Measurements from ENCODE around the gene TRIP13. TPM values are rescaled to one million over a fixed set of nuclear protein-coding genes. Genes with fewer than 3 reads are reported as not detected.
"Not testable (repeated sequence)": the region's sequence is repeated elsewhere in the genome, so short reads cannot be mapped to it uniquely, and the experiment has no call there.

TRIP13 gene
- total and polyA plus RNA-seq, 2 experiments from 2014 or later, result 10.4 to 12.4 TPM

GRCh38 chr5:926417-927171, 33.9 kb downstream of the TRIP13 start:
- TF ChIP-seq CTCF (IDR thresholded peaks at IDR 0.05; ENCODE audit: low read depth, low read length), result peak; percentile 50
- DNase-seq (ENCODE audit: low read depth in 1 of 2, low spot score in 1 of 2), result peak; percentile 52 to 63
- H3K4me3 ChIP-seq, result peak overlapping the region; percentile 16

GRCh38 chr5:927172-928015, 34.7 kb downstream of the TRIP13 start:
- TF ChIP-seq CTCF (IDR thresholded peaks at IDR 0.05; ENCODE audit: low read depth, low read length), result no peak
- Histone ChIP-seq H3K4me1 (ENCODE audit: low read depth) (peaks cover 5% of the 10 kb centered on the region), H3K27me3 (peaks cover 60% of the 10 kb centered on the region), H3K27ac (no peak overlapping the region), H3K36me3 (no peaks in the 10 kb centered on the region), H3K4me3 (no peak overlapping the region), H3K9me3 (ENCODE audit: low read depth) (no peaks in the 10 kb centered on the region)
- DNase-seq (ENCODE audit: low read depth in 1 of 2, low spot score in 1 of 2), result no peak

More at GRCh38 chr5:926417-927171, 33.9 kb downstream of the TRIP13 start:
- Histone ChIP-seq H3K4me1 (ENCODE audit: low read depth) (peaks cover 5% of the 10 kb centered on the region), H3K9me3 (ENCODE audit: low read depth) (no peaks in the 10 kb centered on the region), H3K27me3 (peaks cover 54% of the 10 kb centered on the region), H3K36me3 (no peaks in the 10 kb centered on the region), H3K27ac (no peak overlapping the region)

GRCh38 chr5:929182-929581, 36.5 kb downstream of the TRIP13 start:
- not testable (repeated sequence) for H3K4me3 ChIP-seq; H3K27ac ChIP-seq; H3K9me3 ChIP-seq (ENCODE audit: low read depth); H3K36me3 ChIP-seq; DNase-seq (ENCODE audit: low read depth in 1 of 2, low spot score in 1 of 2); H3K4me1 ChIP-seq (ENCODE audit: low read depth)
- H3K27me3 ChIP-seq, result peaks cover 61% of the 10 kb centered on the region

GRCh38 chr5:929596-929995, 36.9 kb downstream of the TRIP13 start:
- no peak for TF ChIP-seq CTCF (IDR thresholded peaks at IDR 0.05; ENCODE audit: low read depth, low read length)
- H3K36me3 ChIP-seq, result no peaks in the 10 kb centered on the region
- H3K9me3 ChIP-seq (ENCODE audit: low read depth), result no peaks in the 10 kb centered on the region
- no peak for DNase-seq (ENCODE audit: low read depth in 1 of 2, low spot score in 1 of 2)
- H3K27ac ChIP-seq, result no peak overlapping the region
- H3K27me3 ChIP-seq, result peaks cover 59% of the 10 kb centered on the region
- H3K4me3 ChIP-seq, result no peak overlapping the region
- peaks cover 5% of the 10 kb centered on the region for H3K4me1 ChIP-seq (ENCODE audit: low read depth)

- no peaks in the 10 kb centered on the region for H3K9me3 ChIP-seq (ENCODE audit: low read depth)
- H3K36me3 ChIP-seq, result no peaks in the 10 kb centered on the region
- no peak overlapping the region for H3K4me3 ChIP-seq
- H3K27ac ChIP-seq, result no peak overlapping the region
- DNase-seq (ENCODE audit: low read depth in 1 of 2, low spot score in 1 of 2), result no peak
- peaks cover 5% of the 10 kb centered on the region for H3K4me1 ChIP-seq (ENCODE audit: low read depth)
- H3K27me3 ChIP-seq, result peaks cover 46% of the 10 kb centered on the region
- TF ChIP-seq CTCF (IDR thresholded peaks at IDR 0.05; ENCODE audit: low read depth, low read length), result no peak
Measured at GRCh38 chr5:930866-931265, 38.2 kb downstream of the TRIP13 start.

Measured in cardiac muscle cell (in vitro differentiated cells and primary cell).